SW480 (cell line): ENCODE data around the gene GLTP.
A peak's percentile ranks its signal among the peaks of the same experiment; 100 is the strongest.
"Not testable (repeated sequence)": the region's sequence is repeated elsewhere in the genome, so short reads cannot be mapped to it uniquely, and the experiment has no call there.

ENCODE experiments used
- DNase-seq: peaks from one replicate; pipeline ENCODE4 v3.0.0-alpha.2; 2016; ENCODE audit warnings: low spot score

The GLTP gene

DNA sequence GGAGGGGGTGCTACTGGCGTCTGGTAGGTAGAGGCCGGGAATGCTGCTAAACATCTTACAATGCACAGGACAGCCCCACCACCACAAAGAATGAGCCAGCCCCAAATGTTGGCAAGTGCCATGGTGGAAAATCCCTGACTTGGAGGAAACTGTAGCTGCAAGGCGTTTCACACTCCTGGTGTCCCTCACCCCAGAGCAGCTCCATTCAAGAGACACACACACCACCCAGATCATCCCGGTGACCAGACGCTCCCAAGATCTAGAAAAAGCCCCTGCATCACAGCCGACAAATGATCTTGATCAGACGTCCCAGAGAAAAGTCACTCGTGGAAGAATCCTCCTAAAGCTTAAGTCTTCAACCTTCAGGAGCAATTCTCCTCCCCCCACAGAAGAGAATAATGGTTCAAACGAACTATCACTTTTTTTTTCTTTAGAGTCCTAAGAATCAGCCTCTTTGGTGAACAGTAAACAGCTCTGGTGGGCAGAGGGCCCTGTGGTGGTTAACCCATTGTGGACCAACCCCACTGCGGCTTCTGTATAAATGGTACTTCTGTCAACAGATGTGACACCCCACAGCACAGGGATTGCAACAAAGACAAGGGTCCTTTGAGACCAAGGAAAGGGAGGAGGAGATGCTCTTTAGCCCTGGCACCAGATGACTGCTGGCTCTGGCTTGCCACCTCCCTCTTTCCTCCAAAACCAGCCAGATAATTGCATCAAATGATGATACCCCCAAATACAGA is 2.7 kb downstream of the GLTP start:
- no peak for DNase-seq

DNA sequence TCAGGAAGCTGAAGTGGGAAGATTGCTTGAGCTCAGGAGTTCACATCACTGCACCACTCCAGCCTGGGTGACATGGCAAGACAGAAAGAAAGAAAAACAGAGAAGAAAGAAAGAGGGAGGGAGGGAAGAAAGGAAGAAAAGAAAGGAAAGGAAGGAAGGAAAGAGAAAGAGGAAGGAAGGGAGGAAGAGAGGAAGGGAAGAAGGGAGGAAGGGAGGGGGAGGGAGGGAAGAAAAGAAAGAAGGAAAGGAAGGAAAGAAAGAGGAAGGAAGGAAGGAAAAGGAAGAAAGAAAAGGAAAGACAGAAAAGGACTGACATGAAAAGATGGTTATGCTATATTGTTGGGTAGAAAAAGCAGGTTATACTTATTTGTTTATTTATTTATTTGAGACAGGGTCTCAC is 3.9 kb downstream of the GLTP start:
- DNase-seq = no peak

DNA sequence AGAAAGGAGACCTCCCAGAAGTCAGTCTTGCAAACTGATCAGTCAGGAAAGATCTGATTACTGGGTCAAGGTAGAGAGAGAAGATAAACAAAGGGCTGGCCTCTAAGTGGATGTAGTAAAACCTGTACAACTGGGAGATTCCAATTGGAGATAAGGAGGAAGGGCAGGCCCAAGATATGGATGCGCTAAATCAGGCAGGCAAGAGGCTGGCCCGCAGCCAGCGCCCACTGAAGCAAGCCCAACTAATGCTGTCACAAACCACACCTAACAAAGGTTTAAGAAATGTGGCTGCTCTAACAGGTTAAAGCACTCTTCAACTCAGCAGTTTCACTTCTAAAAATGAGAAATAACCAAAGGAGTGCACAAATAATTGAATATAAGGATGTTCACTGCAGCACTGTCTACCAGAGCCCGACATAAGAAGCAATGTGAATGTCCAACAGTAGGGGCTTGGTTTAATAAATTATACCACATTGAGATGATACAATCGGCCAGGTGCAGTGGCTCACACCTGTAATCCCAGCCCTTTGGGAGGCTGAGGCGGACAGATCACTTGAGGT is 4.7 kb downstream of the GLTP start:
- DNase-seq = no peak

DNA sequence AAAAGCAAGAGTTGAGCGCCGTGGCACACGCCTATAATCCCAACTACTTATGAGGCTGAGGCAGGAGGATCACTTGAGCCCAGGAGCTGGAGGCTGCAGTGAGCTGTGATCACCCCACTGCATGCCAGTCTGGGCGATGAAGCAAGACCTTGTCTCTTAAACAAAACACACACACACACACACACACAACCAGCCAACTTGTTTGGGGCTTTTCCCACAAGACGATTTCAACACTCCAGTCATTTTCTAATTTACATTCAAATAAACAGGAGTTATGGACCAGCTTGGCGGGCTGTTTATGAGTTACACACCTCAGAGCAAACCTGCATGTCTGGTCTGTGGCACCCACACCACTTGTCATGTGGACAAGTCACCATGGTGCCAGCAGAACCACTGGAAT is 6.7 kb downstream of the GLTP start:
- DNase-seq = no peak

DNA sequence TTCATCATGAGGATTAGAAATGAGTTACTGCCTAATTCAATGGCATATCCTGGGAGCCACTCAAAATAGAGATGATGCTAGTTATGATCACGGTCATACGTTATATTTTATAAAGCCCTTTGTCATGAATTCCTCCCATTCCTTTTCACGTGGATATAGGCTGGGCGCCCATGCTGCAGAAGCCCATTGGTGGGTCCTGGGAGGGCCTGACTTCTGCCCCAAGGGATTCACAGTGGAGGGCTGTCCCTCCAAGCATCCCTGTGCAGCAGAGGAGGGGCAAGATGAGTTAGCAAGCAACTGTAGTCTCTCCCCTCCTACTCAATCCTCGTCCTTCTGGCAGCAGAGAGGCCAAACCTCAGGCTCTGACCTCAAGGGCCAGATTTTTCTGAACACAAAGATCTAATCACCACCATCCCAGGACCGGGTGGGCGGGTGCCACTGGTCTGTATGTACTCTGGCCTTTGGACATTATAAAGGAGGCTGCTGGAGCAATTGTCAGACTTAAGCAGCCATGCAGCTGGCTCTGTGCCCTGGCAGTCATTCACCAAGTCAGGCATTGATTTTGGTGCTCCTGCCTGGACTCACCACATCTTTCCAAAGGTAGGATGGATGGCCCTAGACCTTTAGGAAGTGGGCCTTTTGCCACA is 8.6 kb downstream of the GLTP start:
- DNase-seq = no peak

DNA sequence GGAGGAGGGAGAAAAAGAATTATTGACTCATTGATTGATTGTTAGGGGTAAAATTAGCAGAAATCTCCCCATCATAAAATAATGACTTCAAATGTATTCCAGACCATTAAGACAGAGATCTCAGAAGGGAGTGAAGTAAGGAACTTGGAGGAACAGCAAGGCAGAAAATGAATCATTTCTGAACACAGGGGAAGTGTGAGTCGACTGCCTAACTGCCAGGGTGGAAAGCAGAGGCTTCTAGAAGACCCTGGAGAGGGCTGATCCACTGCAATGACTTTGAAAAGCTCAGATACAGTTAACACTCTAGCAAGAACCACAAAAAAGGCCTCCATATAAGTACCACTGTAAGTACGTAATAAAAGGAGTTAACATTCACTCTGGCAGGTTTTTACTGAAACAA is 9.7 kb downstream of the GLTP start:
- no peak for DNase-seq

DNA sequence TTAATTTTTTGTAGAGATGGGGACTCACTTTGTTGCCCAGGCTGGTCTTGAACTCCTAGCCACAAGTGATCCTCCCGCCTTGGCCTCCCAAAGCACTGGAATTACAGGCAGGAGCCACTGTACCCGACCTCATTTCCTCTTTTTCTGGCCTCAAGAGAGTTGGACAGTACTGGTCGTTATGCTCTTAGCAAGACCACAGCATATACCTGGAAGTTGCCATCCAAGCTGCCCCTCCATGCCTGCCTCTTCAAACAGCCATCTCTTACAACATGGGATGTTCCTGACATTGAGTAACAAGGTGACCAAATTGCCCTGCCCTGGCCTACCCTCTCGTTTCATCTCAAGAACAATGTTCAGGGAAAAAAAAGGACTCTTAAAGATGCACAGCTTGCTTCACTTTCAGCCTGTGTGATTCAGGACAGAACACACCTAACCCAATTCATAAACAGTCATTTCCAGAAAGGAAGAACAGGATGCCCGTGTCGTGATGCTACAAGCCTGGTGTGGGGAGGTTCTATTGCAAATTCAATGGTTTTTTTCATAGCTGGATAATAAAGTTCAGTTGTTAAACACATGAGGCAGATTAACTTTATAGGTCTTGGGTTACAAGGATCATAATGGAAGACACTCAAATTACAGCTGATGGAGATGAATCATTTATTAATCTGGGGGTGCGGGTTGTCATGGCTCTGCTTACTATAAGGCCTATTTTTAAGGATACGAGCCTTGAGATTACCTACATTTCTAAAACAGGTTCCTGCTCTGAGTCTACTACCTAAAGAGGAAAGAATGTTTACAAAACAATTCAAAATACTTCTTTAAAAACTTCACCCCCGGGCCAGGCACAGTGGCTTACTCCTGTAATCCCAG is 11.9 kb downstream of the GLTP start:
- no peak for DNase-seq

DNA sequence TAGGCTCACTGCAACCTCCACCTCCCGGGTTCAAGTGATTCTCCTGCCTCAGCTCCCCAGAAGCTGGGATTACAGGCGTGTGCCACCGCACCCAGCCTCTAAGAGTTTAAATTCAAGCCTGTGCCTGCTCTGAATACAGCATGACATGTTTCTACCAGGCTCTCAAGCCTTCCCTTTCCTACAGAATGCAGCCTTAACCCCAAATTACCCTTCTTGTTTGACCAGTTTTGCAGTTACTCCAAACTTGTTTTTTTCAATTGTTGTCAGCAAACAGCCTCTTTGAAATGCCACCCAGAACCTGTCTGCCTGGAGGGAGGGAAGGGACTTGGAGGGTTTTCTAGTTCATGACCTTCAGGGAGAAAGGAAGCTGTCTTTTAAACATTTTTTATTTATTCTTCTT is 15.4 kb downstream of the GLTP start:
- DNase-seq = no peak

DNA sequence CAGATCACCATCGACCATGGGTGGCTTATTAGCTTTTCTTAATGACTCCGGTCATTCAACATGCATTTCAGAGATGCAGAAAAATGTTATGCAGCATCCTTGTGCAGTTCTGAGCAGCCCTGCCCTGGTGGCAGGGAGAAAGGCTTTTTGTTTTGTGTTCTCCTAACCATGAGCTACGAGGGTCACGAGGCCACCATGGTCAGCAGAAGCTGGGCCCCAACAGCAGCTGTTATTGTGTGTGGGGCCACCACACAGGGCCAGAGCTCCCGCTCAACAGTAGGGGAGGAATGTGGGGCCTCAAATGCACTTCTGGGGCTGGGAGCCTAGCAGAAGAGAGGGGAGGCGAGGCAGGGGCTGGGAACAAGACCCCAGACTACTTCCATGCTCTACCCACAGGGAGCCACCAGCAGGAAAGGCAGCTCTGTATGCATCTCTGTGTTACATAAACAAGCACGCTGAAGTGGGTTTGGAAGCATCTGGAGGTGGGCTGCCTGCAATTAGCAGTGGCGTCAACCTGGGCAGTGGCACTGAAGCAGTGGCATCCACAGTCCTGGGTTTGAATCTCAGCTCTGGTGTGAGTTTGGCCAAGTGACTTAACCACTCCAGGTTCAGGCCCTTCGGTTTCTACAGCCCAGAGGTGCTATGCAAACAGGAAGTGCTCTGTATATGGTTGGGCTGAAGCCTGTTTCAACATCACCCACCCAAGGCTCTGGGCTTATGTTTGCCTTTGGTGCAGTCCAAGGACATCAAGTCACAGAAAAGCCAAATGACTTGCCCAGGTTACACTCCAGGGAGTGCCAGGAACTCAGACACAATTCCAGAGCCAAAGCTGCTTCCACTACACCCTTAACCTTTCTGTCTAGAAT is 16.3 kb downstream of the GLTP start:
- no peak for DNase-seq

DNA sequence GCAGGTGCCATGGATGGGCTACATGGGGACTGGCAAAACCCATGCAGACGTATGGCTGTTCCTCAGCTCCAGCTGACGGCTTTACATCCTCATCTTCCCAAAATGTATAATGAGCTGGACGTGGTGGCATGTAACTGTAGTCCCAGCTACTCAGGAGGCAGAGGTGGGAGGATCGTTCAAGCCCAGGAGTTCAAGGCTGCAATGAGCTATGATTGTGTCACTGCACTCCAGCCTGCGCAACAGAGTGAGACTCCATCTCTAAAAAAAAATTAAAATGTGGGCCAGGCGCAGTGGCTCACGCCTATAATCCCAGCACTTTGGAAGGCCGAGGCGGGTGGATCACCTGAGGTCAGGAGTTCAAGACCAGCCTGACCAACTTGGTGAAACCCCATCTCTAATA is 17.9 kb downstream of the GLTP start:
- not testable (repeated sequence) for DNase-seq

DNA sequence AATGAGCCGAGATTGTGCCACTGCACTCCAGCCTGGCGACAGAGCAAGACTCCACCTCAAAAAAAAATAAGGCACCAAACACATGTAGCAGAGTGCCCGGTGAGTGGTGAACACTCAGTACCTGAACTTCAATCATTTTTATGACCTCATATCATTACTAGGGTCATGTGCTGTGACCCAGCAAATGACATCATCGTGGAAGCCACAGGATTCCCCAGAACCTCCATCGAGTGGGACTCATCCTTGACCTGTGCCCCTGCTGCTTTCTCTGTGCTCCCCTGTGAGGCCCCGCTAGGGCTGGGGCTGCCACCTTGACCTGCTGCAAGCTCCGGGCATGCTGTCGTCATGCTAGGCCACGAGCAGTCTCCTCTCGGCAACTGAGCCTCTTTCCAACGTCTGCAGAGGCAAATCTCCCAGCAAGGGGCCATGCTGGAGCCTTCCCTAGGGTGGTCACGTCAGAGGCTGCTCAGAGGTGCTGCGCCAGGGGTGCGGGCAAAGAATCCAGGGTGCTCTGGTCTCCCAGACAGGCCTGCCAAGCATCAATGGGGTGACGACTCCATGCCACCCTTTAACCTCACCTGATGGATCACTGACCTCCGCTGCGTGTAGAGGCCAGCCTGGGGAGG is 18.5 kb downstream of the GLTP start:
- DNase-seq = no peak

DNA sequence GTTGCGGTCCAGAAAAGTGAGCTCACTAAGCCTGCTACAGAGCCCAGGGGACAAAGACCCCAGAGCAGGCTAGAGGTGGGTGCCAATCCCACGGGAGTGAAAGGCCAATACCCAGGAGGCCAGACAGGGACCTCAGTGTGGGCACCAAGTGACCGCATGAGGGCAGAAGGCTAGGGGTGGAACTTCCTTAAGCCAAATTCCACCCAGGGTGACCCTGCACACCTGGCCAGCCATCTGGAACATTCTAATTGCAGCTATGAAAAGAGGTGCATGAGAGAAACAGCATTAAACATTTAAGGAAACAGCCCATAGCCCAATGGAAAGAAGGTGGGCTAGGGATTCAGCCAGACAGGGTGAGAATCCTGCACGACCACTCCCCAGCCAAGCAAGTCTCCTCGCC is 19.4 kb downstream of the GLTP start:
- no peak for DNase-seq

DNA sequence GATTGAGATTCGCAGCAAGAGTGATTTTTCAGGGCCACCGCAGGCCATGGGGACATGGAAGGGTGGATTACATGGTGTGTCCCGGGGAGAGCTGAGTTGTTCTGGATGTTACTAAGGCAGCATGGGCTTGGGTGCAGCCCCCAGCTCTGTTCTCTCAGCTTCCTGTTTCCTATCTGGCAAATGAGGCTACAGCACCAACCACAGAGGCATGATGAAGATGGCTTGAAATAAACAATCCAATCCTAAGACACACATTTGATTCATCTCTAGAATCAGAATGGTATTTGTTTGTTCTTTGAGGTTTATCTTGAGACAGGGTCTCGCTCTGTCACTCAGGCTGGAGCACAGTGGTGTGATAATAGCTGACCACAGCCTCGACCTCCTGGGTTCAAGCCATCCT is 21.6 kb downstream of the GLTP start:
- DNase-seq = no peak

DNA sequence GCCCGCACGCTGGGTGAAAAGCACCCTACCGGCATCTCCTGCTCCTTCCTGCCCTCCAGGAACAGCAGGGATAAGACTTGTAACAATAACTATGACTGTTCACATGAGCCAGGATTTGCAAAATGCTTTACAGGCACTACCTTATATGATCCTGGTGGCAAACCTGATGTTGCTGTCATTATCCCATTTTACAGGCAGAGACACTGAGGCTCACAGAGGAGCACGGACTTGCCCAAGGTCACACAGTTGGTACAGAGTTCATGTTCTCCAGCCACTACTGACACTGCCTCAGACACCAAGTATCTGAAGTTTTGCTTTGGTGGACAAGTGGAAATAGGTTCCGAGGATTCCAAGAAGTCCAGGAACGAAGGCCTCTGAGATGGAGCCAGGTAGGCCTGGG is 22.6 kb downstream of the GLTP start:
- DNase-seq = no peak

DNA sequence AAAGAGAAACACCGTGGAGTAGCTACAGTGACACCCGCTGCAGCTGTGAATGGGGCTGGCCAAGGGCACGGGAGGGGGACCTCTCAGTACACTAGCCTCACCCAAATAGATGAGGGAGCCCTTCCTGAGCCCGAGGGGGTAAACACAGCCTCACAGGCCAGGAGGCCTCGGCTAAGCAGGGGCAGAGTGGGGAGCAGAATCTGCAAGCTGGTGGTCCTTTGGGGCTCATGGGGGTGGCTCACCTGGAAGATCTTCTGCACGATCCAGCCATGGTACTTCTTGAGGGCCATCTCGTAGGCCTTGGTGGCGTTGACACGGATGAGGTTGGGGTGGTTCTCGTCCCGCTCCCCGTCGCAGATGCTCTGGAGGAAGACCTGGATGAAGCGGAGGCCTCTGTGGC is 25.0 kb downstream of the GLTP start:
- DNase-seq = no peak

DNA sequence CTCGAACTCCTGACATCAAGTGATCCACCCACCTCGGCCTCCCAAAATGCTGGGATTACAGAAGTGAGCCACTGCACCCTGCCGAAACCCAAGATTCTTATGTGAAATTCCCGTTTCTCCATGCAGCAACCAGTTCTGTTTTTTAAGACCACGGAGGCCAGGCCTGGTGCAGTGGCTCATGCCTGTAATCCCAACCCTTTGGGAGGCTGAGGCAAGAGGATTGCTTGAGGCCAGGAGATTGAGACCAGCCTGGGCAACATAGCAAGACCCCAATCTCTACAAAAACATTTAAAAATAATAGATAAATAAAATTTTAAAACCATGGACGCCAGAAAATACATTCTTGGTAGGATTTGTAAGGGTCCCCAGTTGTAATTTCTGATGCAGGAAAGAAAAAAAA is 29.8 kb downstream of the GLTP start:
- not testable (repeated sequence) for DNase-seq

DNA sequence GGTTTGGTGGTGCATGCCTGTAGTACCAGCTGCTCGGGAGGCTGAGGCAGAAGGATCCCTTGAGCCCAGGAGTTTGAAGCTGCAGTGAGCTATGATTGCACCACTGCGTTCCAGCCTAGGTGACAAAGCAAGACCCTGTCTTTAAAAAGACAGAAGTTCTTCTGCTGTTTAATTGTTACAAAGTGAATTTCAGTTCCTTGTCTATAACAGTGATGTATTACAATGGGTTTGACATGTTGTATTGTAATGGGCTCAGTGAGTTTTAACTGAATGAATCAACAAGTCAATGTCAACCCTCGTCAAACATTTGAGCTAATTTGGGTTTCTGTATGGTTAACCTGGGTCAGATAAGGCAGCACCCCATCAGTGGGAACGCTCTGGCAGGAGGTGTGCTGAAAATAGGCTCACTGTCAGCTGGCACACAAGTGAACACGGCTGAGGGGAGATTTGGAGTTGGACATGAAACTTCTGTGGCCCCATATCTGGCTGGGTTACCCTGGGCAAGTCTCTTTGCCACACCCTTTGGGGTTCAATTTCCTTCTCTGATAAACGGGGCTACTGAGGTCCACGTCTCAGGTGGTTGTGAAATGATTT is 33.1 kb downstream of the GLTP start:
- no peak for DNase-seq

DNA sequence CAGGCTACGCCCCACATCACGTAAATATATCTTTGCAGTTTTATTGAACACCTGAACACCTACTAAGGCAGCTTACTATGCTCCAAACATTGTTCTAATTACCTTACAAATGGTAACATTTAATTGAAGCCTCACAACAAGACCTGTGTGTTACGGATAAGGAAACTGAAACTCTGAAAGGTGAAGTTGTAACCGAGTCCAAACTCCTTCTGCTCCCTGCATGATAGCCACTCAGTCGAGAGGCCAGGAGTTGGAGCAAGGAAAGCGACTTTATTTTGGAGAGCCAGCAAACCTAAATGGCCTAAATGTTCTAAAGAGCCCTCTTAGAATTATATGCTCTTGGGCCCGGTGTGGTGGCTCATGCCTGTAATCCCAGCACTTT is 34.5 kb downstream of the GLTP start:
- DNase-seq = no peak

DNA sequence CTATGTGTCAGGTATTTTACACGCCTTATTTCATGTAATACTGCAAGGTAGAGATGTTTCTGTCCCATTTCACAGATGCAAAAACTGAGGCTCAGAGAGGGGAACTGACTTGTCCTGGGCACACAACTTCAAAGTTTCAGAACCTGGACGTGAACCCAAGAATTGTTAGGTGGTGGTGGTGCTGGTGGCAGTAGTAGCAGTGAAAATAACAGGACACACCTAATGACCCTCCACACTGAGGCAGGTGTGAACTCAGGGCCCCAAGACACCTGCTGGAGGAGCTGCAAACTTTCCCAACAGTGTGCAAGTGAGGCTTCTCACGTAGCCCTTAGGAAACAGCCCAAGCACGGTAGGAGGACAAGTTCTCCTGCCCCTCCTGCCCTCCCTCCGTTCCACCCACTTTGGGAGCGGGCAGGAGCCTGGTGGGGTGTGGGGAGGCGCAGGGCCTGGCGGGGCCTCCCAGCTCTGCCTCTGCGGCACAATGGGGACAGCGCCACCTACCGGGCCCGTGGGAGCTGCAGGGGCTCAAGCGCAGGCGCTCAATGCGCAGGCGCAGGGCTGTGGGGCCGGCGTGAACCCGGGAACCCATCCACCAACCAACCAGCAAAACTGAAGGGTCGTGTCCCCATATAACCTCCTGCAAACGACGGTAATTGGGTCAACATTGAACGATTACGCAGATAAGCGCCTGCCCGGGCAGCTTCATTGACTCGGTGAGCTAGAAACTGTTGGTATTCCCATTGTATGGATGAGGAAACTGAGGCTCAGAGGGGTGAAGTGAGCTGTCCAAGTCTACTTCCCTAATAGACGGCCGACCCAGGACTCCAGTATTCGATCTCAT is 35.1 kb downstream of the GLTP start:
- peak; percentile 64 for DNase-seq

DNA sequence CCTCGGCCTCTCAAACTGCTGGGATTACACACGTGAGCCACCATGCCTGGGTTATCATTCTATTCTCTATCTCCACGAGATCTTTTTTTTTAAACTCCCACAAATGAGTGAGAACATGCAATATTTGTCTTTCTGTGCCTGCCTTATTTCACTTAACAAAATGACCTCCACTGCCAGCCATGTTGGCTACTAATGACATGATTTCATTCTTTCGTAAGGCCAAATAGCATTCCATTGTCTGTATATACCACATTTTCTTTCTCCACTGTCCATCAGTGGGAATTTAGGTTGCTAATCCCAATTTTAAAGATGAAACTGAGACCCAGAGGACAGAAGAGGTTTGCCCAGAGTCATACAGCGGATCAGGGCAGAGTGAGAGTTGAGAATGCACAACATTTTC is 36.2 kb downstream of the GLTP start:
- no peak for DNase-seq
